H9 (cell line): Measurements from ENCODE around the gene FBXL13. TPM values are rescaled to one million over a fixed set of nuclear protein-coding genes. Genes with fewer than 3 reads are reported as not detected.

Experiments used
- DNase-seq: peaks from one replicate; pipeline ENCODE4 v3.0.0-alpha.2; 2017
- H2AFZ ChIP-seq: one replicate; pipeline ENCODE4 v1.6.1; 2013; ENCODE audit warnings: mild to moderate bottlenecking, low read length, control low read depth, moderate library complexity
- H2AK5ac ChIP-seq: 2 replicates; pipeline ENCODE4 v1.6.1; 2013; ENCODE audit warnings: low read length, control low read depth, mixed read lengths; ENCODE audit not compliant: insufficient read length
- H2BK120ac ChIP-seq: one replicate; pipeline ENCODE4 v1.6.1; 2013; ENCODE audit warnings: low read depth, mild to moderate bottlenecking, low read length, control low read depth, inconsistent platforms; ENCODE audit not compliant: poor library complexity, severe bottlenecking
- H2BK12ac ChIP-seq: 2 replicates; pipeline ENCODE4 v1.6.1; 2013; ENCODE audit warnings: low read length, control low read depth, mixed read lengths, low read depth; ENCODE audit not compliant: insufficient read length
- H2BK15ac ChIP-seq: 2 replicates; pipeline ENCODE4 v1.6.1; 2013; ENCODE audit warnings: low read depth, low read length, control low read depth
- H2BK20ac ChIP-seq: one replicate; pipeline ENCODE4 v1.6.1; 2013; ENCODE audit warnings: low read depth, mild to moderate bottlenecking, low read length, control low read depth, inconsistent platforms; ENCODE audit not compliant: poor library complexity, severe bottlenecking
- H2BK5ac ChIP-seq: 2 replicates; pipeline ENCODE4 v1.6.1; 2013; ENCODE audit warnings: low read length, control low read depth, mixed read lengths; ENCODE audit not compliant: insufficient read length
- H3K14ac ChIP-seq: 2 replicates; pipeline ENCODE4 v1.6.1; 2013; ENCODE audit warnings: low read length, control low read depth; ENCODE audit not compliant: insufficient read depth
- H3K18ac ChIP-seq: 2 replicates; pipeline ENCODE4 v1.6.1; 2013; ENCODE audit warnings: low read depth, mild to moderate bottlenecking, mixed read lengths, low read length, control low read depth; ENCODE audit not compliant: insufficient read length
- H3K23ac ChIP-seq: 2 replicates; pipeline ENCODE4 v1.6.1; 2013; ENCODE audit warnings: low read length, control low read depth, mixed read lengths, low read depth; ENCODE audit not compliant: insufficient read length
- H3K23me2 ChIP-seq: 2 replicates; pipeline ENCODE4 v1.6.1; 2013; ENCODE audit warnings: low read depth, mild to moderate bottlenecking, mixed read lengths, low read length, control low read depth; ENCODE audit not compliant: insufficient read length, poor library complexity, severe bottlenecking
- H3K27ac ChIP-seq: 2 replicates; pipeline ENCODE4 v1.5.1; 2013; ENCODE audit warnings: low read length, control low read depth, mixed read lengths, low read depth; ENCODE audit not compliant: insufficient read length
- H3K27me3 ChIP-seq: 2 replicates; pipeline ENCODE4 v1.6.1; 2013; ENCODE audit warnings: low read length, control low read depth, inconsistent platforms; ENCODE audit not compliant: insufficient read depth
- H3K4ac ChIP-seq: 2 replicates; pipeline ENCODE4 v1.6.1; 2013; ENCODE audit warnings: low read depth, mild to moderate bottlenecking, control low read depth, inconsistent platforms, low read length, moderate library complexity
- H3K4me1 ChIP-seq: 2 replicates; pipeline ENCODE4 v1.6.1; 2013; ENCODE audit warnings: low read length, control low read depth, inconsistent platforms; ENCODE audit not compliant: insufficient read depth
- H3K4me2 ChIP-seq: 2 replicates; pipeline ENCODE4 v1.6.1; 2013; ENCODE audit warnings: low read length, control low read depth, mixed read lengths; ENCODE audit not compliant: insufficient read length, insufficient read depth
- H3K56ac ChIP-seq: 2 replicates; pipeline ENCODE4 v1.6.1; 2013; ENCODE audit warnings: low read depth, mild to moderate bottlenecking, mixed read lengths, low read length, control low read depth; ENCODE audit not compliant: insufficient read length
- H3K79me1 ChIP-seq: 2 replicates; pipeline ENCODE4 v1.6.1; 2013; ENCODE audit warnings: low read depth, mild to moderate bottlenecking, moderate library complexity, low read length, control low read depth, inconsistent platforms; ENCODE audit not compliant: insufficient read depth, poor library complexity, severe bottlenecking
- H3K79me2 ChIP-seq: 2 replicates; pipeline ENCODE4 v1.6.1; 2013; ENCODE audit warnings: low read length, control low read depth, inconsistent platforms; ENCODE audit not compliant: insufficient read depth
- H3K9ac ChIP-seq: 2 replicates; pipeline ENCODE4 v1.6.1; 2013; ENCODE audit warnings: low read length, control low read depth, mixed read lengths; ENCODE audit not compliant: insufficient read length; ENCODE audit errors: extremely low read depth
- H3K9me3 ChIP-seq: one replicate; pipeline ENCODE4 v1.6.1; 2013; ENCODE audit warnings: low read depth, low read length, inconsistent platforms; ENCODE audit not compliant: control insufficient read depth
- H3T11ph ChIP-seq: one replicate; pipeline ENCODE4 v1.6.1; 2013; ENCODE audit warnings: mild to moderate bottlenecking, low read length, control low read depth, inconsistent platforms
- H4K20me1 ChIP-seq: one replicate; pipeline ENCODE4 v1.6.1; 2013; ENCODE audit not compliant: control insufficient read depth, insufficient read length, insufficient read depth
- H4K5ac ChIP-seq: 2 replicates; pipeline ENCODE4 v1.6.1; 2013; ENCODE audit warnings: low read depth, mild to moderate bottlenecking, mixed read lengths, low read length, control low read depth; ENCODE audit not compliant: insufficient read length
- H4K8ac ChIP-seq: replicated peaks from 2 replicates; pipeline ENCODE4 v1.6.1; 2013; ENCODE audit warnings: low read length, control low read depth, mixed read lengths, low read depth; ENCODE audit not compliant: insufficient read length
- H4K91ac ChIP-seq: 2 replicates; pipeline ENCODE4 v1.6.1; 2013; ENCODE audit warnings: low read depth, mild to moderate bottlenecking, moderate library complexity, mixed read lengths, low read length, control low read depth; ENCODE audit not compliant: insufficient read length
- H3K27ac Mint-ChIP-seq, 3 experiments: 2 replicates in 2 of 3; 3 replicates in 1 of 3; pipeline ENCODE4 v1.8.0; 2020 to 2021; ENCODE audit warnings: mixed read lengths in 3 of 3, mild to moderate bottlenecking in 1 of 3, moderate library complexity in 1 of 3
- H3K27me3 Mint-ChIP-seq: 2 replicates; pipeline ENCODE4 v1.8.0; 2021; ENCODE audit warnings: low read depth, mild to moderate bottlenecking, moderate library complexity, mixed read lengths
- H3K36me3 Mint-ChIP-seq, 3 experiments: 2 replicates in 2 of 3; 3 replicates in 1 of 3; pipeline ENCODE4 v1.8.0; 2020 to 2021; ENCODE audit warnings: low read depth in 3 of 3, mixed read lengths in 3 of 3; ENCODE audit not compliant: insufficient read depth in 1 of 3
- H3K4me1 Mint-ChIP-seq, 2 experiments: 2 replicates each; pipeline ENCODE4 v1.8.0; 2020; ENCODE audit warnings: mixed read lengths in 2 of 2
- H3K4me3 Mint-ChIP-seq, 2 experiments: 2 replicates in 1 of 2; 3 replicates in 1 of 2; pipeline ENCODE4 v1.8.0; 2020 to 2021; ENCODE audit warnings: mild to moderate bottlenecking in 2 of 2, mixed read lengths in 2 of 2, moderate library complexity in 1 of 2
- H3K9me3 Mint-ChIP-seq, 2 experiments: 2 replicates in 1 of 2; 3 replicates in 1 of 2; pipeline ENCODE4 v1.8.0; 2020; ENCODE audit warnings: mild to moderate bottlenecking in 2 of 2, mixed read lengths in 2 of 2, moderate library complexity in 1 of 2
- CTCF ChIP-seq: fragments of 200-600 bp; sonication (generic); conservative IDR thresholded peaks from 3 replicates; pipeline ENCODE4 v1.8.0; 2021; ENCODE audit warnings: antibody characterized with exemption, mild to moderate bottlenecking
- WGBS: extraction: QIAGEN DNeasy Blood & Tissue Kit; methylation state at CpG from one replicate; pipeline ENCODE4 v1.1.7; 2013; ENCODE audit warnings: missing lambda C conversion rate, low lambda C conversion rate, mixed read lengths; ENCODE audit not compliant: insufficient read length; ENCODE audit errors: extremely low coverage; 5-methylcytosine and 5-hydroxymethylcytosine counted together
- total RNA-seq: library from RNA; stranded (reverse); gene quantifications from 2 replicates; pipeline ENCODE4 v1.2.1, GENCODE V29; 2021

The FBXL13 gene
- total RNA-seq, 1 experiment from 2014 or later = 4.4 TPM

GRCh38 chr7:102918845-102919244, 155.8 kb downstream of the FBXL13 start:
- Mint-ChIP-seq H3K27me3 (no peaks in the 10 kb centered on the region), H3K36me3 (no peaks in the 10 kb centered on the region), H3K4me1 (peaks cover 28 to 30% of the 10 kb centered on the region in 2 experiments), H3K9me3 (no peaks in the 10 kb centered on the region), H3K27ac (no peak overlapping the region), H3K4me3 (no peak overlapping the region)
- Histone ChIP-seq H2BK5ac (no peak overlapping the region), H4K20me1 (no peaks in the 10 kb centered on the region), H3K27me3 (no peaks in the 10 kb centered on the region), H3K4ac (no peak overlapping the region), H2BK12ac (no peak overlapping the region), H2BK20ac (no peak overlapping the region), H3K56ac (no peak overlapping the region), H3K4me1 (peaks cover 3% of the 10 kb centered on the region), H3T11ph (no peak overlapping the region), H2AK5ac (no peak overlapping the region), H3K9me3 (no peaks in the 10 kb centered on the region), H3K23ac (no peak overlapping the region), H2BK120ac (no peak overlapping the region), H2BK15ac (no peak overlapping the region), H3K14ac (no peak overlapping the region), H3K18ac (no peak overlapping the region), H3K4me2 (no peak overlapping the region), H3K79me1 (no peaks in the 10 kb centered on the region), H3K79me2 (no peaks in the 10 kb centered on the region), H3K9ac (no peak overlapping the region), H3K27ac (no peak overlapping the region), H2AFZ (no peak overlapping the region), H4K5ac (no peak overlapping the region), H4K8ac (no peak overlapping the region), H4K91ac (no peak overlapping the region), H3K23me2 (no peaks in the 10 kb centered on the region)
- TF ChIP-seq CTCF = no peak
- no CpG with 5 or more reads among the region's 1 CpG for WGBS
- no peak for DNase-seq
